Lung (tissue), 12 donors: Measurements from ENCODE around the gene MYLIP. TPM values are rescaled to one million over a fixed set of nuclear protein-coding genes. Genes with fewer than 3 reads are reported as not detected.

Experiments used
- ATAC-seq: fragments of 200-7000 bp; cut with Tn5 transposase; one replicate; pipeline ENCODE4 v1.9.1; 2020; ENCODE audit warnings: moderate number of reproducible peaks; ENCODE audit not compliant: insufficient read depth, low FRiP score
- DNase-seq, 3 donors: peaks; one replicate each; pipeline ENCODE4 v3.0.0-alpha.2; 2013 to 2017
- H3K27ac ChIP-seq, 2 donors: one replicate each; pipeline ENCODE4 v1.5.1; 2013; ENCODE audit warnings: mild to moderate bottlenecking in 2 of 2, moderate library complexity in 2 of 2, control low read depth in 1 of 2, inconsistent platforms in 1 of 2, low read depth in 1 of 2, low read length in 1 of 2
- H3K27me3 ChIP-seq, 3 donors: one replicate each; pipeline ENCODE4 v1.5.1; 2013; ENCODE audit warnings: low read length in 2 of 3; ENCODE audit not compliant: control insufficient read depth in 3 of 3, insufficient read depth in 3 of 3
- H3K36me3 ChIP-seq, 4 donors: one replicate each; pipeline ENCODE4 v1.5.1; 2013; ENCODE audit warnings: low read length in 4 of 4, mild to moderate bottlenecking in 1 of 4, moderate library complexity in 1 of 4; ENCODE audit not compliant: control insufficient read depth in 4 of 4, insufficient read depth in 4 of 4
- H3K4me1 ChIP-seq, 5 donors: one replicate each; pipeline ENCODE4 v1.5.1; 2013; ENCODE audit warnings: low read length in 5 of 5, mild to moderate bottlenecking in 2 of 5, moderate library complexity in 1 of 5; ENCODE audit not compliant: control insufficient read depth in 5 of 5, insufficient read depth in 5 of 5
- H3K4me3 ChIP-seq: one replicate; pipeline ENCODE4 v1.5.1; 2013; ENCODE audit warnings: mild to moderate bottlenecking, control low read depth, moderate library complexity
- H3K9ac ChIP-seq, 2 donors: one replicate each; pipeline ENCODE4 v1.5.1; 2013; ENCODE audit warnings: low read length in 2 of 2, control low read depth in 1 of 2; ENCODE audit not compliant: insufficient read depth in 1 of 2
- H3K9me3 ChIP-seq, 4 donors: one replicate each; pipeline ENCODE4 v1.5.1; 2013; ENCODE audit warnings: low read length in 3 of 4, mild to moderate bottlenecking in 1 of 4, moderate library complexity in 1 of 4; ENCODE audit not compliant: control insufficient read depth in 4 of 4, insufficient read depth in 3 of 4
- CTCF ChIP-seq: IDR thresholded peaks from 2 replicates; pipeline ENCODE4 v1.5.1; 2012; ENCODE audit warnings: mild to moderate bottlenecking; ENCODE audit errors: control extremely low read depth, extremely low read depth
- WGBS, 2 donors: extraction: QIAGEN DNeasy Blood & Tissue Kit; methylation state at CpG; one replicate each; pipeline ENCODE4 v1.1.7; 2013; 5-methylcytosine and 5-hydroxymethylcytosine counted together
- polyA plus RNA-seq, 2 donors: library from polyadenylated mRNA; stranded (reverse); fragments of 200-250 nt; gene quantifications; one replicate each; pipeline ENCODE4 v1.2.1, GENCODE V29; 2013
- total RNA-seq, 2 donors: library from RNA; depleted of rRNA in 1 of 2; stranded (reverse); fragments of >200 nt in 1 of 2; gene quantifications; one replicate each; pipeline ENCODE4 v1.2.1, GENCODE V29; 2014 to 2021
- donor health status: control.
- donor health status: control.
- donor health status: Bipolar disorder and iron deficiency.
- donor health status: healthy.
- donor health status: DM: yes; HTN: yes; CAD: no.

Gene MYLIP
- total and polyA plus RNA-seq, 4 donors, result 16.7 to 118 (median 26.1) TPM

GRCh38 chr6:16150098-16150497 is 21.2 kb downstream of the MYLIP start:
- ATAC-seq (no peak), DNase-seq (no peak)
- WGBS, 2 donors, result 94 to 95% methylated on average over 7 of the region's 7 CpGs
- TF ChIP-seq CTCF, result no peak
- H3K4me1 ChIP-seq, result peaks cover under 1 to 6% (median 4%) of the 10 kb centered on the region in 5 donors
- no peak overlapping the region for H3K4me3 ChIP-seq
- no peaks in the 10 kb centered on the region for H3K27me3 ChIP-seq
- H3K27ac ChIP-seq, result no peak overlapping the region
- H3K9me3 ChIP-seq, result peaks cover 0 to 4% (median 0%) of the 10 kb centered on the region in 4 donors
- no peak overlapping the region for H3K9ac ChIP-seq
- H3K36me3 ChIP-seq, result peaks cover 14 to 31% (median 17%) of the 10 kb centered on the region in 4 donors

- peaks cover 0 to 27% (median 6%) of the 10 kb centered on the region in 4 donors for H3K36me3 ChIP-seq
These were observed 24.4 kb downstream of the MYLIP start for GRCh38 chr6:16153211-16153820.

GRCh38 chr6:16154904-16155303 is 26.0 kb downstream of the MYLIP start:
- Histone ChIP-seq H3K4me3 (no peak overlapping the region), H3K27ac (no peak overlapping the region), H3K9ac (no peak overlapping the region), H3K27me3 (no peaks in the 10 kb centered on the region), H3K4me1 (no peaks in the 10 kb centered on the region), H3K36me3 (peaks cover 0 to 22% (median 4%) of the 10 kb centered on the region in 4 donors), H3K9me3 (peaks cover 0 to 11% (median 2%) of the 10 kb centered on the region in 4 donors)
- WGBS, 2 donors, result 93 to 100% methylated on average over 2 of the region's 2 CpGs
- TF ChIP-seq CTCF, result no peak
- DNase-seq (no peak), ATAC-seq (no peak)

More at GRCh38 chr6:16153211-16153820, 24.4 kb downstream of the MYLIP start:
- Histone ChIP-seq H3K27me3 (no peaks in the 10 kb centered on the region), H3K27ac (no peak overlapping the region), H3K4me3 (no peak overlapping the region), H3K9ac (no peak overlapping the region), H3K9me3 (peaks cover 0 to 11% (median 2%) of the 10 kb centered on the region in 4 donors), H3K4me1 (peaks cover 0 to 2% (median 0%) of the 10 kb centered on the region in 5 donors)
- DNase-seq, result no peak
- TF ChIP-seq CTCF, result no peak
- no peak for ATAC-seq
- WGBS, 2 donors, result 92 to 95% methylated on average over 9 of the region's 9 CpGs
